HG03135 (cell line): ENCODE data around the gene ST8SIA5.

ENCODE experiments used
- ATAC-seq: cut with Tn5 transposase; IDR thresholded peaks from one replicate; pipeline ENCODE4 v1.9.1; 2021; ENCODE audit warnings: mild to moderate bottlenecking, moderate library complexity; ENCODE audit not compliant: unreplicated experiment

Gene ST8SIA5

GRCh38 chr18:46676182-46676835 is 80.5 kb downstream of the ST8SIA5 start:
- ATAC-seq: no peak

GRCh38 chr18:46675112-46675511 is 81.7 kb downstream of the ST8SIA5 start:
- no peak for ATAC-seq

GRCh38 chr18:46672062-46672970 is 84.5 kb downstream of the ST8SIA5 start:
- ATAC-seq: no peak

- no peak for ATAC-seq
Measured at GRCh38 chr18:46668694-46669093, 88.2 kb downstream of the ST8SIA5 start.

GRCh38 chr18:46668135-46668534 is 88.7 kb downstream of the ST8SIA5 start:
- ATAC-seq: no peak

GRCh38 chr18:46663539-46663938 is 93.3 kb downstream of the ST8SIA5 start:
- no peak for ATAC-seq

- no peak for ATAC-seq
Measured at GRCh38 chr18:46660957-46661749, 95.7 kb downstream of the ST8SIA5 start.

- no peak for ATAC-seq
Measured at GRCh38 chr18:46659484-46659883, 97.4 kb downstream of the ST8SIA5 start.

GRCh38 chr18:46657115-46657955 is 99.5 kb downstream of the ST8SIA5 start, which contains the start of gene LOXHD1:
Gene LOXHD1 (minus strand): TSS chr18:46657220. CDS start chr18:46657033, 187 bp downstream.
- no peak for ATAC-seq

GRCh38 chr18:46656326-46657114 is 100.3 kb downstream of the ST8SIA5 start:
- ATAC-seq: no peak

- ATAC-seq: no peak
Measured at GRCh38 chr18:46652372-46652771, 104.5 kb downstream of the ST8SIA5 start.

- no peak for ATAC-seq
Measured at GRCh38 chr18:46650681-46651080, 106.2 kb downstream of the ST8SIA5 start.

GRCh38 chr18:46649071-46649862 is 107.6 kb downstream of the ST8SIA5 start:
- no peak for ATAC-seq

GRCh38 chr18:46646468-46646867 is 110.4 kb downstream of the ST8SIA5 start:
- no peak for ATAC-seq

- ATAC-seq: no peak
Measured at GRCh38 chr18:46642561-46642960, 114.3 kb downstream of the ST8SIA5 start.

- no peak for ATAC-seq
Measured at GRCh38 chr18:46641917-46642316, 114.9 kb downstream of the ST8SIA5 start.

- no peak for ATAC-seq
Measured at GRCh38 chr18:46639386-46639785, 117.5 kb downstream of the ST8SIA5 start.

GRCh38 chr18:46636040-46636630 is 120.7 kb downstream of the ST8SIA5 start:
- no peak for ATAC-seq
